ENCODE data around the gene FYTTD1.
A peak's percentile ranks its signal among the peaks of the same experiment; 100 is the strongest.

Gene FYTTD1

GRCh38 chr3:197711973-197712707 lies 37.5 kb upstream of the FYTTD1 start:
- Histone ChIP-seq H3K27me3 (replicated peaks) (no peaks in the 10 kb centered on the region), H3K27ac (peak overlapping the region; percentile 96), H3K4me3 (ENCODE audit: low read depth, low read length) (peak overlapping the region; percentile 39), H3K36me3 (replicated peaks) (no peaks in the 10 kb centered on the region)
- DNase-seq = peak; percentile 98
- no peak for TF ChIP-seq CTCF (IDR thresholded peaks at IDR 0.05; ENCODE audit: low read depth, low read length, missing control alignments)
- in situ Hi-C loops (cut with HindIII; ENCODE audit: low pct_ligation_motif_present, low sequenced_read_pairs) = no loop called here

DNA sequence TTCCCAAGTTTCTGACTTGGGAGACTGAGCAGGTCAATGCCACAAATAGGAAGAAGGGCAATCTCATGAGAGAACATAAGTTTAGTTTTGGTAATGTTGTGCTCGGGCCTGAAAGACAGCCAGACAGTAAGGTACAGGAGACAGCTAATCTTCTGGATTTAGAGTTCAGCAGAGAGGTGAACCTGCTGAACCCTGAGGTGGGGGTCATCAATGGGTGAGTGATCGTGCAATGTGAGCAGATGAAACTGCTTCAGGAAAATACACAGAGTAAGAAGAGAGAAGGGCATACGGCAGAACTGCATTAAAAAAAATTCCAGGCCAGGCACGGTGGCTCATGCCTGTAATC lies 36.2 kb upstream of the FYTTD1 start:
- DNase-seq = no peak
- in situ Hi-C loops (cut with HindIII; ENCODE audit: low pct_ligation_motif_present, low sequenced_read_pairs) = no loop called here
- H3K36me3 ChIP-seq (replicated peaks) = no peaks in the 10 kb centered on the region
- TF ChIP-seq CTCF (IDR thresholded peaks at IDR 0.05; ENCODE audit: low read depth, low read length, missing control alignments) = no peak
- no peaks in the 10 kb centered on the region for H3K27me3 ChIP-seq (replicated peaks)
- no peak overlapping the region for H3K4me3 ChIP-seq (ENCODE audit: low read depth, low read length)
- H3K27ac ChIP-seq = peak overlapping the region; percentile 96

DNA sequence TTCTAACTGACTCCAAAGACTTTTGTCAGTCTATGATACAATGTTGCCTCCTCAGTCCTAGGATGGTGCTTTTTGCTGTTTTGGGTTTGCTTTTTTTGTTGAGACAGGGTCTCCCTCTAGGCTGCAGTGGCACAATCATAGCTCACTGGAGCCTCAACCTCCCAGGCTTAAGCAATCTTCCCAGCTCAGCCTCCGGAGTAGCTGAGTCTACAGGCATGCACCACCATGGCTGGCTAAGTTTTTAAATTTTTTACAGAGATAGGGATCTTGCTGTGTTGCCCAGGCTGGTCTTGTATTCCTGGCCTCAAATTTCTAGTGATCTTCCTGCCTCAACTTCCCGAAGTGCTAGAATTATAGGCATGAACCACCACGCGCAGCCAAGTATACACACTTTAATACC lies 35.4 kb upstream of the FYTTD1 start:
- no peaks in the 10 kb centered on the region for H3K27me3 ChIP-seq (replicated peaks)
- no peak for DNase-seq
- in situ Hi-C loops (cut with HindIII; ENCODE audit: low pct_ligation_motif_present, low sequenced_read_pairs) = no loop called here
- H3K4me3 ChIP-seq (ENCODE audit: low read depth, low read length) = no peak overlapping the region
- H3K27ac ChIP-seq = no peak overlapping the region
- TF ChIP-seq CTCF (IDR thresholded peaks at IDR 0.05; ENCODE audit: low read depth, low read length, missing control alignments) = no peak
- H3K36me3 ChIP-seq (replicated peaks) = no peaks in the 10 kb centered on the region

- Histone ChIP-seq H3K27me3 (replicated peaks) (no peaks in the 10 kb centered on the region), H3K36me3 (replicated peaks) (no peaks in the 10 kb centered on the region), H3K4me3 (ENCODE audit: low read depth, low read length) (no peak overlapping the region), H3K27ac (peak overlapping the region; percentile 78)
- TF ChIP-seq CTCF (IDR thresholded peaks at IDR 0.05; ENCODE audit: low read depth, low read length, missing control alignments) = no peak
- in situ Hi-C loops (cut with HindIII; ENCODE audit: low pct_ligation_motif_present, low sequenced_read_pairs) = no loop called here
- DNase-seq = peak; percentile 94
These were observed 30.8 kb upstream of the FYTTD1 start for GRCh38 chr3:197718891-197719290.

DNA sequence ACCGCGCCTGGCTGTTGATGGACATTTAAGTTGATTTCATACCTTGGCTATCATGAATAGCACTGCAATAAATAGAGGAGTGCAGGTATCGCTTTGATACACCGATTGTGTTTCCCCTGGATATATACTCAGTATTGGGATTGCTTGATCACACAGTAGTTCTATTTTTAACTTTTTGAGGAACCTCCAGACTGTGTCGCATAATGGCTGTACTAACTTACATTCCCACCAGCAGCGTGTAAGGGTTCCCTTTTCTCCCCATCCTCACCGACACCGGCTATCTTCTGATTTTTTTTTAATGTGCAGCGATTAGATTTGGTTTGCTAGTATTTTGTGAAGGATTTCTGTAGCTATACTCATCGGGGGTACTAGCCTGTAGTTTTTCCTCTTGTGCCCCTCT lies 29.0 kb upstream of the FYTTD1 start:
- no peaks in the 10 kb centered on the region for H3K36me3 ChIP-seq (replicated peaks)
- in situ Hi-C loops (cut with HindIII; ENCODE audit: low pct_ligation_motif_present, low sequenced_read_pairs) = no loop called here

More for the DNA sequence above, 29.0 kb upstream of the FYTTD1 start:
- TF ChIP-seq CTCF (IDR thresholded peaks at IDR 0.05; ENCODE audit: low read depth, low read length, missing control alignments) = no peak
- Histone ChIP-seq H3K4me3 (ENCODE audit: low read depth, low read length) (no peak overlapping the region), H3K27ac (no peak overlapping the region), H3K27me3 (replicated peaks) (no peaks in the 10 kb centered on the region)
- no peak for DNase-seq

Data from brain microvascular endothelial cell (primary cell).